ENCODE measurements around the gene GALNT10. TPM values are rescaled to one million over a fixed set of nuclear protein-coding genes. Genes with fewer than 3 reads are reported as not detected.

The GALNT10 gene
- polyA plus RNA-seq, 1 donor: 12.9 TPM

DNA sequence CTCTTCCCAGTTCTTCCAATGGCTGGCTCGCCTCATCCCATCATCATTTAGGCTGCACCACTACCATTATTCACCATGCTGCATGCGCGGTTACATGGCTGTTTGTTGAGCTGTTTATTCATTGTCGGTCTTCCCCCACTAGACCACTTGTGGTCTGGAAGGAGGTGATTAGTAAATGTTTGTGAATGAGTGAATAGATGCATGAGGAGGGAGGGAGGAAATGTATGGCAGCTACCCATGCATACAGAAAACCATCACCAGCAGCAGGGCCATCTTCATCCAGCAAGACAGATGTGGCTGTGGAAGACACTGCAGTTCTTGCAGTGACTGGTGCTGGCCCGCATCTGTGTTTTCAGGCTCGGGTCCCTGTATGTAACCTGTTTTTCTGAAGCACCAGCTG lies 141.9 kb downstream of the GALNT10 start:
- H3K36me3 ChIP-seq (ENCODE audit: control insufficient read depth, insufficient read depth, low read length): peaks cover 13% of the 10 kb centered on the region
- H3K4me3 ChIP-seq (ENCODE audit: low read length): no peak overlapping the region
- no peaks in the 10 kb centered on the region for H3K9me3 ChIP-seq (ENCODE audit: control insufficient read depth, low read depth, low read length)
- DNase-seq: no peak
- no peaks in the 10 kb centered on the region for H3K27me3 ChIP-seq (ENCODE audit: control insufficient read depth, insufficient read depth, low read length)
- H3K27ac ChIP-seq (ENCODE audit: low read length): no peak overlapping the region
- H3K4me1 ChIP-seq (ENCODE audit: control insufficient read depth, insufficient read depth, low read length): no peaks in the 10 kb centered on the region
- 90% methylated on average over 2 of the region's 6 CpGs for WGBS (ENCODE audit: insufficient coverage, low lambda C conversion rate)

DNA sequence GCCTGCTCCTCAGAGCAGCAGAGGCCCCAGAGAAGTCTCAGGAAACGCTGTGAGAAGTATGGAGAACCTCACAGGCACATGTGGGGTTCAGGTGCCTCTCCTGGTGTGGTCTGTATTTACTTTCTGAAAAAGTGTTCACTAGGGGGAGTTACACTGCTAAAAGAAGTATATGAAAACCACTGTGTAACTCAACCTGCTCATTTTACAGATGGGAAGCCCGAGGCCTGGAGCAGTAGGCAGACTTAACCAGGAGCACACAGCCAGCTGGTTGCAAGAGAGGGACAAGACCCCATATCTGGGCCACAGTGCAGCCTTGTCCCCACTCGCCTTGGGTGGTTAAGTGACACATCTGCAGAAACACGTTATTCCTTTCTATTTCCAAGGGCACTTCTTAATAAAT lies 142.5 kb downstream of the GALNT10 start:
- Histone ChIP-seq H3K9me3 (ENCODE audit: control insufficient read depth, low read depth, low read length) (no peaks in the 10 kb centered on the region), H3K4me1 (ENCODE audit: control insufficient read depth, insufficient read depth, low read length) (no peaks in the 10 kb centered on the region), H3K4me3 (ENCODE audit: low read length) (no peak overlapping the region), H3K27me3 (ENCODE audit: control insufficient read depth, insufficient read depth, low read length) (no peaks in the 10 kb centered on the region), H3K27ac (ENCODE audit: low read length) (no peak overlapping the region), H3K36me3 (ENCODE audit: control insufficient read depth, insufficient read depth, low read length) (peaks cover 13% of the 10 kb centered on the region)
- no peak for DNase-seq
- WGBS (ENCODE audit: insufficient coverage, low lambda C conversion rate): no CpG with 5 or more reads among the region's 4 CpGs

DNA sequence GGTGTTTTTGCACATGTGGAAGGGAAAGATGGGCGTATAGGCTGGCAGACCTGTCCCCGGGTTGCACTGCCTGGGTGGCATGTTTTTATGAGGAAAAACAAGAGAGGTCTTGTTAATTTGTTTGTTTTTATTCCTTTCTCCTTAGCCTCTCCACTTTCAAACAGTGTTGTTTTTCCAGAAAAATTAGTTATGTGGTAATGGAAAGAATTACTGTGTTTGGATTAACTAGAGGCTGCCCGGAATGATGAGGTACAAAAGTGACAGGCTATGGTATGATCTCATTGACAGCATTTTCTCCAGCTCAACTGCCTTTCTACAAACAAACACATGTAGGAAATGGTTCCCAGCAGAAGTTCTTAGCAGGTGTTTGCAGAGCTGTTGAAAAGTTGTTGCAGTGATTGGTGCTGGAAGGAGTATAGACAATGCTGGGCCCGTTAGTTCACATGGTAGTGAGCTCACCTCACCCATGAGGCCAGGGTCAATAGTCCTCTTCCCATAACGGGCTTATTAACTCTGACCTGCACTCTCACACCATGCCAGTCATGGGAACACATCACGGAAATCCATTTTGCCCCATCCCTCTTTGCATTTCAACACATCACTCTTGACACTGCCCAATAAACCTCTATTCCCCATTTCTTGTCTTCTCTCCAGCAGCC lies 144.0 kb downstream of the GALNT10 start:
- no peak overlapping the region for H3K27ac ChIP-seq (ENCODE audit: low read length)
- no peak overlapping the region for H3K4me3 ChIP-seq (ENCODE audit: low read length)
- no peaks in the 10 kb centered on the region for H3K9me3 ChIP-seq (ENCODE audit: control insufficient read depth, low read depth, low read length)
- no peaks in the 10 kb centered on the region for H3K27me3 ChIP-seq (ENCODE audit: control insufficient read depth, insufficient read depth, low read length)
- peaks cover 16% of the 10 kb centered on the region for H3K36me3 ChIP-seq (ENCODE audit: control insufficient read depth, insufficient read depth, low read length)
- WGBS (ENCODE audit: insufficient coverage, low lambda C conversion rate): 80% methylated on average over 1 of the region's 6 CpGs
- DNase-seq: no peak
- H3K4me1 ChIP-seq (ENCODE audit: control insufficient read depth, insufficient read depth, low read length): no peaks in the 10 kb centered on the region

DNA sequence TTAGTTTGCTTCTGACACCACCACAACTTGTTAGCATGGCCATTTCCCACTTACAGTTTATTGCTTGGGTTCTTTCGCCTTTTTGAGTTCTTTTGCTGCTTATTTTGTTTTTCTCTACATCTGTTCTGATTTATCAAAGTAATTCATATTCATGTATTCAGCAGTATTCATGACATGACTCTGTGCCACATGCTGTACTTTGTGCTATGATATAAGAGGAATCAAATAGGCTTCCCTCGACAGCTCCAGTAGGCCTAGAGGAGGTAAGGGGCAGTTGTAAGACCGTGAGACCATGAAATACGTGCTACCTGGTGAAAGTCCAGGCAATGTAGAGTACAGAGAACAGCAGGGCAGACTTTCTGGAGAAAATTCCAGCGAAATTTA lies 144.5 kb downstream of the GALNT10 start:
- Histone ChIP-seq H3K27me3 (ENCODE audit: control insufficient read depth, insufficient read depth, low read length) (no peaks in the 10 kb centered on the region), H3K4me3 (ENCODE audit: low read length) (no peak overlapping the region), H3K4me1 (ENCODE audit: control insufficient read depth, insufficient read depth, low read length) (no peaks in the 10 kb centered on the region), H3K9me3 (ENCODE audit: control insufficient read depth, low read depth, low read length) (no peaks in the 10 kb centered on the region), H3K36me3 (ENCODE audit: control insufficient read depth, insufficient read depth, low read length) (peaks cover 14% of the 10 kb centered on the region), H3K27ac (ENCODE audit: low read length) (no peak overlapping the region)
- 100% methylated on average over 1 of the region's 5 CpGs for WGBS (ENCODE audit: insufficient coverage, low lambda C conversion rate)
- no peak for DNase-seq

DNA sequence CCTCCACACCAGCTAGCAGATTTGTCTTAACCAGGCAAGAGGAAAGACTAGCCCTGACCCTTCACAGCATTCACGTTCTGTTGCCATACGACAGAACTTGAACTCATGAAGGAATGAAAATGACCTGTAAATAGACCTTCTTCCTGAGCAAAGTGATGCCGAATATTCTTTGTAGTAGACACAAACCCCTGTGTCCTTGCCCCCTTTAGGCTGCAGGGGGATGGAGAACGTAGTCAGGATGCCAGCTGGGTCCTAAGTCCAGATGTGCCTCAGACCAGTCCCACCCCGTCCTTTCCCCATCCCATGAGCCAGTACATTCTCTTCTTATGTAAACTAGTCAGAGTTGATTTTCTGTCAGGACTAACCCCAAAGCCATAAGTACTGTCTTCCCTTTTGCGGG lies 151.1 kb downstream of the GALNT10 start:
- Histone ChIP-seq H3K4me3 (ENCODE audit: low read length) (no peak overlapping the region), H3K9me3 (ENCODE audit: control insufficient read depth, low read depth, low read length) (no peaks in the 10 kb centered on the region), H3K27me3 (ENCODE audit: control insufficient read depth, insufficient read depth, low read length) (no peaks in the 10 kb centered on the region), H3K36me3 (ENCODE audit: control insufficient read depth, insufficient read depth, low read length) (peaks cover 3% of the 10 kb centered on the region), H3K4me1 (ENCODE audit: control insufficient read depth, insufficient read depth, low read length) (no peaks in the 10 kb centered on the region), H3K27ac (ENCODE audit: low read length) (no peak overlapping the region)
- DNase-seq: no peak
- WGBS (ENCODE audit: insufficient coverage, low lambda C conversion rate): no CpG with 5 or more reads among the region's 6 CpGs

DNA sequence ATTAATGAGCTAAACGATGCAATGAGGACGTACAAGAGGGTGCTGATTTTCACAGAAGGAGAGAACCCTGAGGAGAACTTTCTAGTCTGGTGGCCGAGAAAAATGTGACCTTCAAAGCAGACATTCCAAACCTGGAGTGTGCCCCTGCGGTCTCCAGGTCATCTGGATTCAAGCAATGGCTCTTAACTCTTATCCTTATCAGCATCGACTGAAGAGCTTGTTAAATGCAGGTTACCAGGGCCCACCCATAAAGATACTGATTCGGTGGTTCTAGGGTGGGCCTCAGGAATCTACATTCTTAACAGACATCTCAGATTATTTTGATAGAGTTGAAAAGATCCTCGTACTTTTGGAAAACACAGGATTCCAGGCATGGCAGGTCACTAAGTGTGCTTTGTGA lies 151.7 kb downstream of the GALNT10 start:
- Histone ChIP-seq H3K4me1 (ENCODE audit: control insufficient read depth, insufficient read depth, low read length) (no peaks in the 10 kb centered on the region), H3K27ac (ENCODE audit: low read length) (no peak overlapping the region), H3K27me3 (ENCODE audit: control insufficient read depth, insufficient read depth, low read length) (no peaks in the 10 kb centered on the region), H3K9me3 (ENCODE audit: control insufficient read depth, low read depth, low read length) (no peaks in the 10 kb centered on the region), H3K4me3 (ENCODE audit: low read length) (no peak overlapping the region), H3K36me3 (ENCODE audit: control insufficient read depth, insufficient read depth, low read length) (peaks cover 3% of the 10 kb centered on the region)
- WGBS (ENCODE audit: insufficient coverage, low lambda C conversion rate): 68% methylated on average over 3 of the region's 7 CpGs
- no peak for DNase-seq

DNA sequence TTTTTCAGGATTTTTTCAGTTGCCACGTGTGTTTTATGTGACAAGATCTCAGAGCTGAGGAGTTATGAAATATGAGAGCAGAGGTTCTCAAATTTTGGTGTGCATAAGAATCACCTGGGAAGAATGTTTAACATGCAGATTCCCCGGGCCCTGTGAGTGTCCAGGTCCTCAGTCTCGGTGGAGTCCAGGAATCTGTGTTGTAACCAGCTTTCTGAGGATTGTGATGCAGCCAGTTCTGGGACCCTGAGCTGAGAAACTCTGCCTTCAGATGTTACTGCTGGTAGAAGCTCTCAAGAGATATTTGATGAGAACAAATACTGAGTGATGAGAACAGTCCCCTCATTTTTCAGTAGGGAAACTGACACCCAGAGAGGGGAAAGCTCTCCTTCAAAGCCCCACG lies 152.4 kb downstream of the GALNT10 start:
- no peaks in the 10 kb centered on the region for H3K9me3 ChIP-seq (ENCODE audit: control insufficient read depth, low read depth, low read length)
- H3K4me1 ChIP-seq (ENCODE audit: control insufficient read depth, insufficient read depth, low read length): no peaks in the 10 kb centered on the region
- no peaks in the 10 kb centered on the region for H3K27me3 ChIP-seq (ENCODE audit: control insufficient read depth, insufficient read depth, low read length)
- H3K36me3 ChIP-seq (ENCODE audit: control insufficient read depth, insufficient read depth, low read length): peaks cover 3% of the 10 kb centered on the region
- DNase-seq: no peak
- H3K27ac ChIP-seq (ENCODE audit: low read length): no peak overlapping the region
- no peak overlapping the region for H3K4me3 ChIP-seq (ENCODE audit: low read length)
- no CpG with 5 or more reads among the region's 4 CpGs for WGBS (ENCODE audit: insufficient coverage, low lambda C conversion rate)

DNA sequence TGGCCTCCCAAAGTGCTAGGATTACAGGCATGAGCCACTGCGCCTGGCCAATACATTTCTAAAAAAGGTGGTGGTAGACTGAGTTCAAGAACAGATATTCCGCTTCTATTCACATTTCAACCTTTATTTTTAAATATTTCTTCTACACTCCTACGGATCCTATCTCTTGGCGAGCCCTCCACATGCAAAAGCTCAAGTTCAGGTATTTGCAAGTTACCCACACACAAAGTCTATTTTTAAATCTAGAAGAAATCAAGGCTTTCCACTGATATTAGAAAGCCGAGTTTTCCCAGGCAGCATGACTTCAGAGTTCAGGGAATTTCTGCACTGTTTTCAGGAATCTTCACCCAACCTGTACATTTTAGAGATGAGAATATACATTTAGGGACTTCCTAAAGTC lies 153.9 kb downstream of the GALNT10 start:
- DNase-seq: no peak
- WGBS (ENCODE audit: insufficient coverage, low lambda C conversion rate): no CpG with 5 or more reads among the region's 5 CpGs
- Histone ChIP-seq H3K27ac (ENCODE audit: low read length) (no peak overlapping the region), H3K36me3 (ENCODE audit: control insufficient read depth, insufficient read depth, low read length) (no peaks in the 10 kb centered on the region), H3K4me1 (ENCODE audit: control insufficient read depth, insufficient read depth, low read length) (no peaks in the 10 kb centered on the region), H3K9me3 (ENCODE audit: control insufficient read depth, low read depth, low read length) (no peaks in the 10 kb centered on the region), H3K4me3 (ENCODE audit: low read length) (no peak overlapping the region), H3K27me3 (ENCODE audit: control insufficient read depth, insufficient read depth, low read length) (no peaks in the 10 kb centered on the region)

DNA sequence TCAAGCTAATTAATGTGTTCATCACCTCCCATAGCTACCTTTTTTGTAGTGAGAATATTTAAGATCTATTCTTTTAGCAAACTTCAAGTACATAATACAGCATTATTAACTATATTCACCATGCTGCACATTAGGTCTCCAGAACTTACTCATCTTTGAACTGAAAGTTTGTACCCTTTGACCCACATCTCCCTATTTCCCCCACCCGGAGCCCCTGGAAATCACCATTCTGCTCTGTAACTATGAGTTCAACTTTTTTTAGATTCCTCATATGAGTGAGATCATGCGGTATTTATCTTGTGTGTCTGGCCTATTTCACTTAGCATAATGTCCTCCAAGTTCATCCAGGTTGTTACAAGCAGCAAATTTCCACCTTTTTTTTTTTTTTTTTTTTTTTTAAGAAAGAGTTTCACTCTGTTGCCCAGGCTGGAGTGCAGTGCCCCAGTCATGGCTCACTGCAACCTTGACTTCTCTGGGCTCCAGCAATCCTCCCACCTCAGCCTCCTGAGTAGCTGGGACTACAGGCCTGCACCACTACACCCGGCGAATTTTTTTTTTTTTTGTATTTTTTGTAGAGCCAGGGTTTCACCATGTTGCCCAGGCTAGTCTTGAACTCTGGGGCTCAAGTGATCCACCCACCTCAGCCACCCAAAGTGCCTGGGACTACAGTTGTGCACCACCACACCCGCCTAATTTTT lies 154.9 kb downstream of the GALNT10 start:
- Histone ChIP-seq H3K27me3 (ENCODE audit: control insufficient read depth, insufficient read depth, low read length) (no peaks in the 10 kb centered on the region), H3K4me3 (ENCODE audit: low read length) (no peak overlapping the region), H3K27ac (ENCODE audit: low read length) (no peak overlapping the region), H3K36me3 (ENCODE audit: control insufficient read depth, insufficient read depth, low read length) (no peaks in the 10 kb centered on the region), H3K4me1 (ENCODE audit: control insufficient read depth, insufficient read depth, low read length) (no peaks in the 10 kb centered on the region), H3K9me3 (ENCODE audit: control insufficient read depth, low read depth, low read length) (no peaks in the 10 kb centered on the region)
- no CpG with 5 or more reads among the region's 5 CpGs for WGBS (ENCODE audit: insufficient coverage, low lambda C conversion rate)
- no peak for DNase-seq

DNA sequence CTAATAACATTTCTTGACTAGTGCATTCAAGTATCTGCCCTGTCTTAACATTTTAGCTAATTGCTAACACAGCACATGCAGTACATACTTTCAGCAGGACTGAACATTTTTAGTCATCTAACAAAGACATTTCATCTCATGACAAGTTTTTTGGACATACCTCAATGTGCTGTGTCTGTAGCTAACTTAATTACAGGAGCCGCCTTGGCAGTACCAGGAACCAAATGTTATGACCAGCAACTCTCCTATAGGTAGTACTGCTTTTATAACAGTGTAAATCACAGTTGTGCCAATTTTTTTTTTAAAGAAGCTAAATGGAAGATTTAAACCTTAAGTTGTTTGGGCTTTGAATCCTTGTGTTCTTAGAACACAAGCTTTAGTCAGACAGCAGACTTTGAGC lies 155.9 kb downstream of the GALNT10 start:
- no peak overlapping the region for H3K4me3 ChIP-seq (ENCODE audit: low read length)
- H3K36me3 ChIP-seq (ENCODE audit: control insufficient read depth, insufficient read depth, low read length): no peaks in the 10 kb centered on the region
- H3K9me3 ChIP-seq (ENCODE audit: control insufficient read depth, low read depth, low read length): no peaks in the 10 kb centered on the region
- no peaks in the 10 kb centered on the region for H3K27me3 ChIP-seq (ENCODE audit: control insufficient read depth, insufficient read depth, low read length)
- H3K27ac ChIP-seq (ENCODE audit: low read length): no peak overlapping the region
- no peak for DNase-seq
- no peaks in the 10 kb centered on the region for H3K4me1 ChIP-seq (ENCODE audit: control insufficient read depth, insufficient read depth, low read length)
- WGBS (ENCODE audit: insufficient coverage, low lambda C conversion rate): no CpG with 5 or more reads among the region's 1 CpG
